ENCODE measurements around the gene ACO2.

ACO2 gene

GRCh38 chr22:41524809-41525449 lies 56.0 kb downstream of the ACO2 start:
- no peak for DNase-seq

GRCh38 chr22:41525450-41526225 lies 56.7 kb downstream of the ACO2 start:
- DNase-seq: no peak

- no peak for DNase-seq
These were observed 57.4 kb downstream of the ACO2 start for GRCh38 chr22:41526226-41526829.

- peak in 1 of 2 experiments; percentile 27 for DNase-seq
These were observed 58.2 kb downstream of the ACO2 start for GRCh38 chr22:41526830-41527799.

GRCh38 chr22:41528132-41528766 lies 59.3 kb downstream of the ACO2 start:
- no peak for DNase-seq

GRCh38 chr22:41528938-41529561 lies 60.1 kb downstream of the ACO2 start:
- no peak for DNase-seq

- no peak for DNase-seq
These were observed 62.2 kb downstream of the ACO2 start for GRCh38 chr22:41530890-41531714.

GRCh38 chr22:41531715-41532477 lies 63.0 kb downstream of the ACO2 start:
- no peak for DNase-seq

GRCh38 chr22:41532908-41533825 lies 64.2 kb downstream of the ACO2 start:
- DNase-seq: peak in 1 of 2 experiments; percentile 67

GRCh38 chr22:41534219-41534618 lies 65.3 kb downstream of the ACO2 start:
- DNase-seq: no peak

- DNase-seq: peak in 1 of 2 experiments; percentile 43
These were observed 66.3 kb downstream of the ACO2 start for GRCh38 chr22:41535244-41535643.

- DNase-seq: no peak
These were observed 68.3 kb downstream of the ACO2 start for GRCh38 chr22:41537203-41537602.

- no peak for DNase-seq
These were observed 69.7 kb downstream of the ACO2 start for GRCh38 chr22:41538583-41538982.

GRCh38 chr22:41539146-41540005 lies 70.5 kb downstream of the ACO2 start:
- no peak for DNase-seq

- DNase-seq: no peak
These were observed 71.0 kb downstream of the ACO2 start for GRCh38 chr22:41540006-41540315.

- DNase-seq: no peak
These were observed 71.4 kb downstream of the ACO2 start for GRCh38 chr22:41540365-41540764.

GRCh38 chr22:41541484-41541883 lies 72.6 kb downstream of the ACO2 start:
- DNase-seq: no peak

- DNase-seq: no peak
These were observed 73.3 kb downstream of the ACO2 start for GRCh38 chr22:41542224-41542623.
